Loucy (cell line): ENCODE results near the gene WWOX.

Experiments used
- H2AFZ ChIP-seq: fragments of 200-600 bp; sonication (generic); 2 replicates; pipeline ENCODE4 v1.6.0; 2016; ENCODE audit warnings: antibody characterized with exemption, mild to moderate bottlenecking, low read length, moderate library complexity
- H3F3A ChIP-seq: fragments of 200-600 bp; 2 replicates; pipeline ENCODE4 v1.6.0; 2016; ENCODE audit warnings: antibody characterized with exemption, low read depth, mild to moderate bottlenecking
- H3K27me3 ChIP-seq: fragments of 200-600 bp; sonication (generic); 2 replicates; pipeline ENCODE4 v1.6.1; 2014; ENCODE audit warnings: low read length, mild to moderate bottlenecking; ENCODE audit not compliant: insufficient read depth, poor library complexity, severe bottlenecking
- H3K36me3 ChIP-seq: fragments of 200-600 bp; sonication (generic); 2 replicates; pipeline ENCODE4 v1.6.1; 2016; ENCODE audit warnings: low read length; ENCODE audit not compliant: insufficient read depth
- H3K4me1 ChIP-seq: fragments of 200-600 bp; sonication (generic); 2 replicates; pipeline ENCODE4 v1.5.1; 2014; ENCODE audit warnings: low read length, mild to moderate bottlenecking; ENCODE audit not compliant: insufficient read depth, poor library complexity, severe bottlenecking
- H3K4me2 ChIP-seq: fragments of 200-600 bp; sonication (generic); 2 replicates; pipeline ENCODE4 v1.6.0; 2014; ENCODE audit warnings: antibody characterized with exemption, low read length, low read depth, mild to moderate bottlenecking; ENCODE audit not compliant: poor library complexity, severe bottlenecking
- H3K4me3 ChIP-seq: fragments of 200-600 bp; sonication (generic); 2 replicates; pipeline ENCODE4 v1.5.1; 2014; ENCODE audit warnings: low read length, mild to moderate bottlenecking, mixed read lengths; ENCODE audit not compliant: poor library complexity, severe bottlenecking
- H3K79me2 ChIP-seq: fragments of 200-600 bp; sonication (generic); 2 replicates; pipeline ENCODE4 v1.6.1; 2014; ENCODE audit warnings: low read length; ENCODE audit not compliant: insufficient read depth
- H3K9ac ChIP-seq: fragments of 200-600 bp; sonication (generic); 2 replicates; pipeline ENCODE4 v1.6.0; 2014; ENCODE audit warnings: mild to moderate bottlenecking, low read depth, low read length, moderate library complexity; ENCODE audit not compliant: poor library complexity, severe bottlenecking
- H3K9me2 ChIP-seq: fragments of 200-600 bp; sonication (generic); replicated peaks from 2 replicates; pipeline ENCODE4 v1.6.1; 2016; ENCODE audit warnings: low read depth, low read length, mixed read lengths
- H3K9me3 ChIP-seq: fragments of 200-600 bp; sonication (generic); 2 replicates; pipeline ENCODE4 v1.6.1; 2014; ENCODE audit warnings: mild to moderate bottlenecking, antibody characterized with exemption, low read length, low read depth; ENCODE audit not compliant: insufficient read depth
- H4K20me1 ChIP-seq: fragments of 200-600 bp; sonication (generic); 2 replicates; pipeline ENCODE4 v1.6.0; 2014; ENCODE audit warnings: antibody characterized with exemption, low read length, mild to moderate bottlenecking; ENCODE audit not compliant: insufficient read depth, poor library complexity, severe bottlenecking
- EZH2phosphoT487 ChIP-seq: fragments of 200-600 bp; IDR thresholded peaks from 2 replicates; pipeline ENCODE4 v1.6.1; 2018; ENCODE audit warnings: antibody characterized with exemption, mild to moderate bottlenecking, moderate library complexity, borderline replicate concordance
- TF ChIP-seq, protein P1 (sequence below): fragments of 200-600 bp; sonication (generic); conservative IDR thresholded peaks from 2 replicates; pipeline ENCODE4 v1.5.1; 2014; ENCODE audit warnings: mild to moderate bottlenecking, antibody characterized with exemption, low read length

Gene WWOX

GRCh38 chr16:78146807-78147206, 47.4 kb downstream of the WWOX start:
- H3K9ac ChIP-seq, result no peak overlapping the region
- no peak overlapping the region for H3K4me2 ChIP-seq
- H3K79me2 ChIP-seq, result no peaks in the 10 kb centered on the region
- no peak for TF ChIP-seq EZH2phosphoT487
- no peaks in the 10 kb centered on the region for H3K9me3 ChIP-seq
- no peaks in the 10 kb centered on the region for H3K4me1 ChIP-seq
- no peaks in the 10 kb centered on the region for H3K9me2 ChIP-seq
- H2AFZ ChIP-seq, result no peak overlapping the region
- H3K4me3 ChIP-seq, result no peak overlapping the region
- no peaks in the 10 kb centered on the region for H4K20me1 ChIP-seq
- H3K36me3 ChIP-seq, result no peaks in the 10 kb centered on the region
- no peaks in the 10 kb centered on the region for H3F3A ChIP-seq
- no peaks in the 10 kb centered on the region for H3K27me3 ChIP-seq

GRCh38 chr16:78147911-78148401, 48.5 kb downstream of the WWOX start:
- Histone ChIP-seq H3K36me3 (no peaks in the 10 kb centered on the region), H3F3A (no peaks in the 10 kb centered on the region), H3K27me3 (no peaks in the 10 kb centered on the region), H4K20me1 (no peaks in the 10 kb centered on the region), H3K9me3 (no peaks in the 10 kb centered on the region), H3K4me3 (no peak overlapping the region), H3K4me1 (no peaks in the 10 kb centered on the region), H3K9ac (no peak overlapping the region), H3K4me2 (no peak overlapping the region), H3K79me2 (no peaks in the 10 kb centered on the region), H3K9me2 (no peaks in the 10 kb centered on the region), H2AFZ (no peak overlapping the region)
- TF ChIP-seq, protein P1, sequence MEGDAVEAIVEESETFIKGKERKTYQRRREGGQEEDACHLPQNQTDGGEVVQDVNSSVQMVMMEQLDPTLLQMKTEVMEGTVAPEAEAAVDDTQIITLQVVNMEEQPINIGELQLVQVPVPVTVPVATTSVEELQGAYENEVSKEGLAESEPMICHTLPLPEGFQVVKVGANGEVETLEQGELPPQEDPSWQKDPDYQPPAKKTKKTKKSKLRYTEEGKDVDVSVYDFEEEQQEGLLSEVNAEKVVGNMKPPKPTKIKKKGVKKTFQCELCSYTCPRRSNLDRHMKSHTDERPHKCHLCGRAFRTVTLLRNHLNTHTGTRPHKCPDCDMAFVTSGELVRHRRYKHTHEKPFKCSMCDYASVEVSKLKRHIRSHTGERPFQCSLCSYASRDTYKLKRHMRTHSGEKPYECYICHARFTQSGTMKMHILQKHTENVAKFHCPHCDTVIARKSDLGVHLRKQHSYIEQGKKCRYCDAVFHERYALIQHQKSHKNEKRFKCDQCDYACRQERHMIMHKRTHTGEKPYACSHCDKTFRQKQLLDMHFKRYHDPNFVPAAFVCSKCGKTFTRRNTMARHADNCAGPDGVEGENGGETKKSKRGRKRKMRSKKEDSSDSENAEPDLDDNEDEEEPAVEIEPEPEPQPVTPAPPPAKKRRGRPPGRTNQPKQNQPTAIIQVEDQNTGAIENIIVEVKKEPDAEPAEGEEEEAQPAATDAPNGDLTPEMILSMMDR, result no peak
- no peak for TF ChIP-seq EZH2phosphoT487

DNA sequence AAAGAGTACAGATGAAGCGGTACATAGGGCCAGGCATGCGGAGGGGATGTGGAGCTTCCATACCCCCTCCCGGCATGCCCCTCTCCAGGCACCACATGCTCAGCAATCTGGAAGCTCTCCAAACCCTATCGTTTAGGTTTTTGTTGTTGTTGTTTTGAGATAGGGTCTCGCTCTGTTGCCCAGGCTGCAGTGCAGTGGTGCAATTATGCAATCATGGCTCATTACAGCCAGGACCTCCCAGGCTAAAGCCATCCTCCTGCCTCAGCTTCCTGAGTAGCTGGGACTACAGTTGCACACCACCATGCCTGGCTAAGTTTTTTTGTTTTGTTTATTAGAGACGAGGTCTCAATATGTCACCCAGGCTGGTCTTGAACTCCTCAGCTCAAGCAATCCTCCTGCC, 50.8 kb downstream of the WWOX start:
- Histone ChIP-seq H3F3A (no peaks in the 10 kb centered on the region), H3K4me2 (no peak overlapping the region), H3K9ac (no peak overlapping the region), H4K20me1 (no peaks in the 10 kb centered on the region), H3K4me3 (no peak overlapping the region), H3K4me1 (peaks cover 7% of the 10 kb centered on the region), H3K9me2 (no peaks in the 10 kb centered on the region), H3K79me2 (no peaks in the 10 kb centered on the region), H3K27me3 (no peaks in the 10 kb centered on the region), H3K36me3 (no peaks in the 10 kb centered on the region), H2AFZ (no peak overlapping the region), H3K9me3 (no peaks in the 10 kb centered on the region)
- TF ChIP-seq EZH2phosphoT487, result no peak
- TF ChIP-seq, protein P1, result no peak

- TF ChIP-seq, protein P1, result no peak
- H3F3A ChIP-seq, result no peaks in the 10 kb centered on the region
- no peaks in the 10 kb centered on the region for H3K27me3 ChIP-seq
- no peaks in the 10 kb centered on the region for H3K79me2 ChIP-seq
- H4K20me1 ChIP-seq, result no peaks in the 10 kb centered on the region
- H3K4me1 ChIP-seq, result peaks cover 7% of the 10 kb centered on the region
- H3K9me3 ChIP-seq, result no peaks in the 10 kb centered on the region
- H3K9me2 ChIP-seq, result no peaks in the 10 kb centered on the region
- no peaks in the 10 kb centered on the region for H3K36me3 ChIP-seq
- no peak overlapping the region for H3K4me2 ChIP-seq
- no peak overlapping the region for H3K9ac ChIP-seq
- no peak overlapping the region for H3K4me3 ChIP-seq
- H2AFZ ChIP-seq, result no peak overlapping the region
Observed at GRCh38 chr16:78154729-78155461, 55.4 kb downstream of the WWOX start.
